Breast epithelium (tissue), 3 donors: ENCODE data around the gene ZDHHC21.

Source experiments
- CTCF ChIP-seq, 3 donors: fragments of 450-650 bp; IDR thresholded peaks; one replicate each; pipeline ENCODE4 v1.5.1; 2016 to 2017; ENCODE audit warnings: antibody characterized with exemption in 3 of 3, mild to moderate bottlenecking in 3 of 3, moderate library complexity in 3 of 3
- POLR2A ChIP-seq: fragments of 450-650 bp; IDR thresholded peaks from one replicate; pipeline ENCODE4 v1.6.1; 2016; ENCODE audit warnings: antibody characterized with exemption, mild to moderate bottlenecking, moderate library complexity

DNA sequence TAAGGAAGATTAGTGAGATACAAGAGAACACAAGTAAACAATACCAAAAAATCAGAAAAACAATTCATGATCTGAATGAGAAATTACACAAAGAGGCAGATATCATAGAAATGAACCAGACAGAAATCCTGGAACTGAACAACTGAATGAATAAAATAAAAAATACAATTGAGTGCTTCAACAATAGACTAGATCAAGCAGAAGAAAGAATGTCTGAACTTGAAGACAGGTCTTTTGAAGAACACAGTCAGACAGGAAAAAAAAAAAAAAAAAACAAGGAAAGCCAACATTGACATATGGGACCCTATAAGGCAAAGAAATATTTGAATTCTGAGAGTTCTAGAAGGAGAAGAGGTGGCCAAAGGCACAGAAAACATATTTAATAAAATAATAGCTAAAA lies 115.2 kb downstream of the ZDHHC21 start:
- TF ChIP-seq CTCF (IDR thresholded peaks at IDR 0.05) (no peak), POLR2A (no peak)
